Measurements from ENCODE around the gene CCDC185.
A peak's percentile ranks its signal among the peaks of the same experiment; 100 is the strongest.

Gene CCDC185

DNA sequence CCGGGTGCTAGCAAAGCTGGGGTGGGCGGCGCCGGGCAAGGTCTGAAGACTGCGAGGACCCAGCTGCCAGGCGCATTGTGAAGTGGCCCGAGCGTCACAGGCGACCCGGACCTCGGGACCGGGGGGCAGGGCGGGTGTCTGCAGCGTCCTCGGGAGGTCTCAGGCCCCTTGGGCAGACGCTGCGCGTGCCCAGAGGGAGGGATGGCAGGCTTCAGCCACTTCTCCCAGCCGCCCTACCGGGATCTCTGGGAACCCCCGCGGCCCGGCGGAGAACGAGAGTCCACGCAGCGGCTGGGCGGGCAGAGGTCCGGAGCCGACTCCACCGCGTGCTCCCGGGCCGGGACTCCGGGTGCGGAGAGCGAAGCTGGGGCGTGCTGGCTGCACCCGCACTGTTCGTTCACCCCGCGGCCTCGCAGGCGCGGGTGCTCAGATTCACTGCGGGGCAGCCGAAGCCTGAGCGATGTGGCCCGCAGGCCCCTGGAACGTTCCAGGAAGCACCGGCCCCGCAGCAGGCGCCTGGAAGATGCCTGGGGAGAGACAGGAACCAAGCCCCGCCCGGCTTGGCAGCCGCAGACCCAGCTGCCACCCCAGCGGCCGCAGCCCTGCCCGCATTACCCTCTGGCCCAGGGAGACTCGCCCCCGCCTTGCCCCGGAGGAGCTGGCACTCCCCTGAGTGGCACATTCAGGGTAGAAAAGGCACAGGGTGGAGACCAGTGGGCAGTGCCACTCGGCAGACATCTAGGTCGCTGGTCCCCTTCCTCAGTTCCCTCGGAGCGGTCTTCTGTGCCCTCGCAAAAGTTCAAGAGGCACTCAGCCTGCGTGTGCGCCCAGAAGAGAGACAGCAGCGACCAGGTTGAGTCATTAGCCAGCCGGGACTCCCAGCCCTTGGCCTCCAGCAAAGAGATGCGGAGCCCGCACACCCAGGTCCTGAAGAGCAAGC is at the start of gene CCDC185:
Gene CCDC185 (plus strand): TSS at position 141 of the 940 bp plus-strand sequence. CDS start 61 bp downstream, at position 202.
- in situ Hi-C loops (cut with MboI; ENCODE audit: low pct_unique_long_range_greater_than_20kb, low sequenced_read_pairs), result no loop called here
- DNase-seq, result no peak

DNA sequence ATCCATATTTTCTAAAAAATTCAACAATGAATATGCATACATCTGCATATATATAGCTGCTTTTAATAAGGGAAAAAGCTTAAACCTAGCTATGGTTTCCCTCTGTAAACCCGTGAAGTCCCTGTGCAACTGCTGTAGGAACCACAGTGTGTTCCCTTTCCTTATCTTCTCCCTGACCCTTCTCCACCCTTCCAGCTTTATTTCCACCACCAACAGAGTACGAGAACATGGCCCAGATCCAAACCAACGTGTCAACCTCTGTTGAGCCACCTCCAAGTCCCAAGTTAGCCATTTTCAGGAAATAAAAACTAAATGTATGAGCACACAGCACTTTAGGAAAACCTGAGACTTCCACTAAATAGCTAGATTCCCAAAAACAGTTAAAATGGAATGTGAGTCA is 49.5 kb upstream of the CCDC185 start:
- in situ Hi-C loops (cut with MboI; ENCODE audit: low pct_unique_long_range_greater_than_20kb, low sequenced_read_pairs), result no loop called here

DNA sequence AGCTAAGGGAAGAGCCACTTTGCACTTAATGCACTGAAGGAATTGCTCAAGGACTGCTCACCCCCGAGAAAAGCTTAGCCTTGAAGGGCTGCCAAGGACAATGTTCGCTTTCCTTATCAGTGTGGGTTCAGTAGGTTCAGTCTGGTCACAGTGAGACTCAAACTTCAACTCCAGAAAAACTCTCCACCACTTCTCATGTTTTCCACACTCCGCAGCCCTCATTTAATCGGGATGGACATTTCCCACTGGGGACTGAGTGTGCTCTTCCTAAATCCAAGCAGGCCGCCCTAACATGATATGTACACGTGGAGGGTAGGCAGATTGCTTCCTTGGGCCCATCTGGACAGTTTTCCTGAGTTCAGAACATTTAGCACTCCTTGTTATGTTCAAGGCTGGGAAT is 48.7 kb upstream of the CCDC185 start:
- in situ Hi-C loops (cut with MboI; ENCODE audit: low pct_unique_long_range_greater_than_20kb, low sequenced_read_pairs), result no loop called here
- no peak for DNase-seq

More for the DNA sequence above, 49.5 kb upstream of the CCDC185 start:
- DNase-seq, result no peak

DNA sequence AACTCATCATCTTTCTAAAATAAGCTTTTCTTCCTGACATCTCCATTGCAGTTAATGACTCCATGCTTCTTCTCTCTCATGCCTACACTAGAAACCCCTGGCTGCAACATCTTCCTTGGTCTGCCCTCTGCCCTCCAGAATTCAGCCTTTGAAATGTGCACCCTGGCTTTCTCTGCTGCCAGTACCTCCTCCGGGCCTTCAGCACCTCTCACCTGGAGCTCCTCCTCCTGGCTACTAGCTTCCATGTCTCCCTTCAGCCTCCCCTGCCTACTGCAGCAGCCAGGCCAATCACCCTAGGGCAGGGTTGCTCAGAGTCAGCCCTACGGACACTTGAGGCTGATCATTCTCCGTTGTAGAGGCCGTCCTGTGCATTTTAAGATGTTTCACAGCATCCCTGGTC is 47.5 kb upstream of the CCDC185 start:
- in situ Hi-C loops (cut with MboI; ENCODE audit: low pct_unique_long_range_greater_than_20kb, low sequenced_read_pairs), result no loop called here
- DNase-seq, result no peak

DNA sequence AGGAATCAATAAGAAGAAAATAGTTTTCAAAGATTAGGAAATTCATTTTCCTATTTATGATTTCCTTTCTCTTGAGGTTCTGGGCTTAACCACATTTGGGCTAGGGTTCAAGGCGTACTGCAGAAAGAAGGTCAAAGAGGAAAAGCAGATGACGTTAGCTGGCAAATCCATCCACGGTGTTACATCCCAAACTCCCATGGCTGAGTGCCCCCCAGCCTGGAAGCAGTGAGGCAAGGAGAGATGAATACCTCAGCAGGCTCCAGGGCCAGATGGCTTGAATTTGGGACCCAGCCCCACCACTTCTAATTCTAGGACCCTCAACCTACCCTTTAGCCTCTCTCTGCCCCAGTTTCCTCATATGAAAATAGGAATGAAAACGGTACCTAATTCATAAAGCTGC is 46.9 kb upstream of the CCDC185 start:
- in situ Hi-C loops (cut with MboI; ENCODE audit: low pct_unique_long_range_greater_than_20kb, low sequenced_read_pairs), result no loop called here
- no peak for DNase-seq

DNA sequence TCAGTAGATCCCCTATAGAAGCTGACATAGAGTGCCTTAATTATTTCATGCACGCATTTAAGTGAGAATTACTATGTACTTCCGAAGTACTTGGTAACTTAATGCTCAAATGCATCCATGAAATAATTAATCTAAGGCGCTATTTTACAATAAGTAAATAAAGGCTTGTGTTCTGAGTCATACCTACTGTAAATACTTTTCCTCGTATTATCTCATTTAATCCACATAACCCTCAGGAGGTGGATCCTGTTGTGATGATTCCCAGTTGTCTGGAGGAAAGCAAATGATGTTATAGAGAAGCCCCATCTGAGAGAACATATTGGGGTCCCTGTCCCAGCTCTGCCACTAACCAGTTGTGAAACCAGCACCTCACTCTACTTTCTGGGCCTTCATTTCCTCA is 45.6 kb upstream of the CCDC185 start:
- DNase-seq, result no peak
- in situ Hi-C loops (cut with MboI; ENCODE audit: low pct_unique_long_range_greater_than_20kb, low sequenced_read_pairs), result no loop called here

DNA sequence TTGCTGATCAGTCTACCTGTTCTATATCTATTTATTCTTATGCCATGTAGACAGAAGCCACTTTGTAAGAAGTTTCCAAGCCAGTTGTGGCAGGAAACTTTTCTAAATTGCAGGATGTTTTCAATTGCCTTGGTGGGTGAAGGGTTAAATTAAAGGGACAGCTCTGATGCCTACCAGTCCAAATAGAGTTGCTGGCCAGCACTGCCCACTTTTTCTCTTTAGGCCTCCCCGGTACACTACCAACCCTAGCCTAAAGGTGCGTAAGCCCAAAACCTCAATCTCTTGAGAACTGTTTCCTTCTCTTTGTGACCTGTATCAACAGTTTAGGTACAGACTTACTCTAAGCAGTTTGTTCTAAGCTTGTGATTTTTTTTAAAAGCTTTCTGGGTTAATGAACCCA is 44.8 kb upstream of the CCDC185 start:
- in situ Hi-C loops (cut with MboI; ENCODE audit: low pct_unique_long_range_greater_than_20kb, low sequenced_read_pairs), result no loop called here
- DNase-seq, result no peak

DNA sequence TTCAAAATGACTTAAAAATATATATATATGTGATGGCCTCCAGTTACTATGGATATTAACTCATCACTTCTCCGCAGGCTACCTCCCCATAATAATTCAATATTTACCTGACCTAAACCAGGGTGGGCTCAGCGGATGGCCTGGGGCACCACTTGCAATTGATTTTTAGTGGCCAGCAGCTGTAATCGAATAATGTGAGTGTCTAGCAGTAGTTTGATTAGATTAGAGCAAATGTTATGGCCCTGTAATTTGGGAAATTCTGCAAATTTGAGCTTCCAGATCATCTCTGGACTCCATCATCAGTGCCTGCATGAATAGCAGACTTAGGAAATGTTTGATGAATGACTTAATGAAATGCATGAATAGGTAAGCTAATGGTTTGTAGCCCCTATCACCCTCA is 44.0 kb upstream of the CCDC185 start:
- DNase-seq, result no peak
- in situ Hi-C loops (cut with MboI; ENCODE audit: low pct_unique_long_range_greater_than_20kb, low sequenced_read_pairs), result no loop called here

DNA sequence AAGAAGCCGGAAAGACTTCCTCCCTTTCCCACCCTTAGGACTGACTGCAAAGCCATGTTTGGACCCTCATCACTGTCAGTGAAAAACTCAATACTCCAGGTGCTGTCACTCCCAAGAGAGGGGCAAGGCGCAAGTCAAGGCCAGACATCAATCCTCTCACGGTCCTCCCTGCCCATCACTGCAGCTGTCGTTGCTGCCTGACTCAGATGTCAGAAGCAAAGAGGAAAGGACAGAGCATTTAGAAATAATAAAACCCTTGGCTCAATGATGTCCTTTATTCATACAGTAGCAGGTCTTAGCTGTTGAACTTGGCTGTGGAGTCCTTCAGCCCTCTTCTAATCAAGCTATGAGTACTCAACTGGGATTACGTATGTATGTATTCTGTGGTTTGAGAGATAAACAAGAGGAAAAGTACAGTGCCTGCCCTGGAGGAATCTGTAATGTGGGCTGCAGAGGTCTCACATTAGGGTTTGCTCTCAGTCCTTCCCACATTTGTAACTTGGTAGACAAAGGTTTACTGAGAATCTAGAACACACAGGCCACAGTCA is 42.8 kb upstream of the CCDC185 start:
- in situ Hi-C loops (cut with MboI; ENCODE audit: low pct_unique_long_range_greater_than_20kb, low sequenced_read_pairs), result no loop called here
- DNase-seq, result no peak

DNA sequence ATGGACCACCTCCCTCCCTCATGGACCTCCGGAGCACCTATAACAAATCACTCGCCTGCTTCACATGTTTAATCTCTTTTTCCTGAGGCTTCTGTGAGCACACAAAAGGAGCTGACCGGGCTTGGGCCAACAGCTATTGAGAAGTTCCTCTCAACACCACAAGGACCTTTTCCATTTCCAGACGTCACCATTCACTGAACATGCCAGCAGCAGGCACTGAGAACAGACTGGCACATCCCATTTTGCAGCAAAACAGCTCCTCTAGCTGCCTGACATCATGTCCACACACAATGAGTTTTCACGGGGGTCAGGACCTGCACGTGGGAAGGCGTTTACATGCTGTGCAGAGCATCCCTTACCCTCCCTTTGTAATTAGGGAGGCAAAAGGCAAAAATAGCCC is 40.3 kb upstream of the CCDC185 start:
- no peak for DNase-seq
- in situ Hi-C loops (cut with MboI; ENCODE audit: low pct_unique_long_range_greater_than_20kb, low sequenced_read_pairs), result no loop called here

DNA sequence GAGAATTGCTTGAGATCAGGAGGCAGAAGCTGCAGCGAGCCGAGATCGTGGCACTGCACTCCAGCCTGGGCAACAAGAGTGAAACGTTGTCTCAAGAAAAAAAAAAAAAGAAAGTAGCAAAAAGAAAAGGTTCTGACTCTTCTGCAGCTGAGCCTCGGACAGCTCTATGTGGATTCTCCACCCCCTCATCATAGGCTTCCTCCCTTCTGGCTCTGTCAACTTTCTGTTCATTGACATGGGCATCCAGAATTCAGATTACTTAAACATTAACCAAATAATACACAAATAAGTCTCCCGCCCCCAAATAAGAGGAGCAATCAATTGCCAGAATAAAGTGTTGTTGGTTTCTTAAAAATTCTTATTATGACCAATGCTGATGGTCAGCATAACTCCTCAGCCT is 39.3 kb upstream of the CCDC185 start:
- in situ Hi-C loops (cut with MboI; ENCODE audit: low pct_unique_long_range_greater_than_20kb, low sequenced_read_pairs), result no loop called here
- no peak for DNase-seq

DNA sequence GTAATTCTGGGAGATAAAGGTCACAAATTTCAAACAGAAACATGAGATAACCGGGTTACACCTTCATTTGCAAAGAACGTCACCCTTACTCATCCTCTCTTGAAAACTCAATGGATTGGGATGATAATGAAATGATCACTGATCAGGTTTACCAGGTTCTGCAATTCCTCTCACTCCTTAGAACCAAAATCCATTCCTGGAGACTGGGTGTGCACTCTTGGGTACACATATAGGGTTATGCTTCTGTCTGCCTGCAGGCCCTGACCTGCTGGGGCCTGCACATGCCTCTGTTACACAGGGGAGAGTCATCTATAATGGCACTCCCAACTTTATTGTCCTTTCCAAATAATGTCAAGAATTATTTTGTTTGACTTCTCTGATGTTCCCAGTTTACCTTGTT is 37.5 kb upstream of the CCDC185 start:
- no peak for DNase-seq
- in situ Hi-C loops (cut with MboI; ENCODE audit: low pct_unique_long_range_greater_than_20kb, low sequenced_read_pairs), result no loop called here

DNA sequence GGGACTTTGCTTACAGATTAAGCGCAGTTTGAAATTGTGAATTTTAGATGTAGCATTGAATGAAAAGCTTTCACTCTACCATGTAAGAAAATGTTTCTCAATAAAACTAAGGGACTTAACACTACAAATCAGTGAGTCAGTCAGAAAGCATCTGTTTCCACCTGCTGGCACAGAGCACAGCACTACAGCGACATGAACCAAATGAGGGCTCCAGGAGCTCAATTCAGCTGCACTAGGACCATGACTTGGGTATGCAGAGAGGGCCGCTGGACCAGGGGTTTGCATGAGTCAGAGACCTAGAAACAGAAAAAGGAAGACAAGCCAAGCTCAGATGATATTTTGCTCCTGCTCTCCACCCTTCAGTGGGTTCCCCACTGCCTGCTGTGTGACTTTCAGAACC is 34.4 kb upstream of the CCDC185 start:
- in situ Hi-C loops (cut with MboI; ENCODE audit: low pct_unique_long_range_greater_than_20kb, low sequenced_read_pairs), result no loop called here
- DNase-seq, result no peak

DNA sequence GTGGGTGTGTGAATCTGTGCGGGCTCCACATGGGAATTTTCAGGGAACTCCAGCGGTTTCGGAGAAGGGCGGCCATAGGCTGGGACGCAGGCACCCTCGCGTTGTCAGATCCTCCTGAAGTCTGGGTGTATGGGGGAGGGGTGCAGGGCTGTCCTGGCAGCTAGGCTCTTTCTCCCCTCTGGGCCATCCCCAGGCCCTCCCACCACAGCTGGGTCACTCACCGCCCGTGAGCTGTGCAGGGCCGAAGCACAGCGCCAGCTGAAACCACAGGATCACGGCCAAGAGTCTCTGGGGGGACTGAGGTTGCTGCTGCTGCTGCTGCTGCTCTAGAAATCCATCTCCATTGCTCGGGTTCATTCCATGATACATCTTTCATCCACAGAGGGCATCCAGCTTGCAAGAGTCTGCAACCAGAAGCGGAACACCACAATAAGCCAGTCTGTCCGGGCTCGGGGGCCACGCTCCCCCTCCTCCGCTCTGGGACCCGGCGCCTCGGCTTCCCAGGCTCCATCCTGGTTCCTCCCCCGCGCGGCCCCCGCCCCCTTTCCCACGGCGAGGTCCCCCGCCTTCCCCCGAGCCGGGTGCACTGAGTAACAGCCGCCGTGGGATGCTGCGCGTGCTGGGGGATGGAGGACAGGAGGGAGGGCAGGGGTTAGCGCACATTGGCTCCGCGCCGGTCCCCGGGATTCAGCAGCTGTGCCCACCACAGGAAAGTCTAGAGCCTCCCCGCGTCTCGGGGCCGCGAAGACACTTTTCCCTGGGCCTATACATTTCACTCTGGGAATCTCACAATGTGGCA is 30.0 kb upstream of the CCDC185 start:
- in situ Hi-C loops (cut with MboI; ENCODE audit: low pct_unique_long_range_greater_than_20kb, low sequenced_read_pairs), result no loop called here
- no peak for DNase-seq

DNA sequence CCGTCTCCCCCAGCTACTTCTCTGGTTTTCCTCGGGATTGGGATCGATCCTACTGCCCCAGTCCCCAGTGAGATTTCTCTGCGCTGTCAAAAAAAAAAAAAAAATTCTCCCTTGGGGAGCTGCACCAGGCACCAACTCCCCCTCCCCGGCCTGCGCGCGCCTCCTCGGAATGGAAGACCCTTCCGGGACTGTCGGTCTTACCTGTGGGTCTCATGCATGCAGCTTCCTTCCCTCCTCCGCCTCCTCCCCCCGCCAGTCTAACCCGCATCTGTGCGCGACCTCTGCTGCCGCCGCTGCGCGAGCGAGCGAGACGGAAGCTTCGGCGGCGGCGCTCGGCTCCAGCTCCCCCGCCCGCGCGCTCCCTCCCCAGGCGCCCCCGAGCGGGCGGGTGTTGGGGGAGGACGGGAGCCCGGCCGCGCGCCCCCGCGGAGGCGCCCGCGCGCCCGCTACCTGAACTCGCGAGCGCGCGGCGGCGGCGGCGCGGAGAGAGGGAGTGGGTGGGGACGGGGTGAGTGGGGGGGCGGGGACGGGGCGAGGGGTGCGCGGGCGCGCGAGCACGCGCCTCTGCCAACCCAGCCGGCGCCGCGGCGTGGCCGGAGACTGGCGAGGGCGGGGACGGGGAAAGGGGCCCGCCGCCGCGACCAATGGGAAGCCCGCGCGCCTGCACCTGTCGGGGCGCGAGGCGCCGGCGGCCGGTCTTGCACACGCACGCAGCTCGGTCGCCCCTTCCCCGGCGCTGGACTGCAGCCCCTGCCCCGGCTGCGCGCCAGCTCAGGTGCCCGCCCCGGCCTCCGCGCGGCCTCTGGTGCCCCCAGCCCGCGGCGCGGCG is 29.1 kb upstream of the CCDC185 start, which contains the start of gene SUSD4:
Gene SUSD4 (minus strand): TSS at position 321 of the 829 bp plus-strand sequence. CDS start 751 bp downstream, outside the sequence.
- peak; percentile 49 for DNase-seq
- in situ Hi-C loops (cut with MboI; ENCODE audit: low pct_unique_long_range_greater_than_20kb, low sequenced_read_pairs), result no loop called here

DNA sequence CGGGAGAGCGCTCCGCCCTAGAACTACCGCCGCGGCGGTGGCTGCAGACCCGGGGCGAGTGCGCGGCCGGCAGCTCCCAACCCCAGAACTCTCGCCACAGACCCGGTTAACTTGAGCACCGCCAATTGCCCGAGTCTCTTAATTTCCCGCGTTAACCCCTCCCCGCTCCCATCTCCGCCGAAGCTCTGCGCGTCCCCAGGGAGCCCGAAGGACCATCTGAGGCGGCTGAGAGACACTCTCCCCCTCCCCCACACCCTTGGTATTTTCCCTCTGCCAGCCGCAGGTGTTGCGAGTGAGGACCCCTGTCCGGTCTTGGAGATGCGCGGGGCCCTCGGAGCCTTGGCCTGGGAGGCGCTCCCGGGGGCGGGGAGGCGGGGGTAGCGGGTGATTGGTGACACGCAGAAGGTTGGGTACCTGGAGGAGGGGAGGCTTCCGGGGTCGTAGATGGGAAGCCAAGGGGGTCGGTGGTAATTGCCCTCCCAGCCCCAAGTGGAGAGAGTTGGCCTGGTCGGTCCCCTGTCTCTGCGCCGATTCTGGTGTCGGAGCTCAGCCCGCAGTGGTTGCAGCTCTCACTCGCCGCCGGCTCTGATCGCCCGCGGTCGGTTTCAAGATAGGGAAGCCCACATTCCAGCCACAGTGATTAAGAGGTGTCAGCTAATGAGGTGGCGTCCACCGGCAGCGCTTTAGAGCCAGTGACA is 28.4 kb upstream of the CCDC185 start:
- no peak for DNase-seq
- in situ Hi-C loops (cut with MboI; ENCODE audit: low pct_unique_long_range_greater_than_20kb, low sequenced_read_pairs), result no loop called here

DNA sequence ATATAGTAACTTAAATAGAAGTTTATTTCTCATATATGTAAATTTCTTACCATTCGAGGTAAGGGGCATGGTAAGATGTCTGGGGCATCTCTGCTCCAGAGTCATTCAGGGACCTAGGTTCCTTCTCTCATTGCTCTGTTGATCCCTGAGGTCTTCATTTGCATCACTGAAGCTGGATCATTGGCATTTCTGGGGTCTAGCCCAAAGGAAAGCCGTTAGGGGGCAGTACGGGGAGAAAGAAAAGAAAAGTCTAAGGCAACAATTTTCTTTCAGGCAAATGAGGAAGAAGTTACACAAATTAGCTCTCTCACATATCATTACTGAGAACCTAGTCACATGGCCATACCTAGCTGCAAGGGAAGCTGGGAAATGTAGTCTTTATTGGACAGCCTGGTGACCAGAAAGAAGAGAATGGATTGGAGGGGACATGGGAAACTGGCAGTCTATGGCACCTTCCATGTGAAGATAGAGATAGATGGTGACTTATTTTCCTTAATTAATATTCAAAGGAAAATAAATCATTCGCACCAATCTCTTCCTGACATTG is 19.1 kb upstream of the CCDC185 start:
- in situ Hi-C loops (cut with MboI; ENCODE audit: low pct_unique_long_range_greater_than_20kb, low sequenced_read_pairs), result no loop called here
- DNase-seq, result no peak

DNA sequence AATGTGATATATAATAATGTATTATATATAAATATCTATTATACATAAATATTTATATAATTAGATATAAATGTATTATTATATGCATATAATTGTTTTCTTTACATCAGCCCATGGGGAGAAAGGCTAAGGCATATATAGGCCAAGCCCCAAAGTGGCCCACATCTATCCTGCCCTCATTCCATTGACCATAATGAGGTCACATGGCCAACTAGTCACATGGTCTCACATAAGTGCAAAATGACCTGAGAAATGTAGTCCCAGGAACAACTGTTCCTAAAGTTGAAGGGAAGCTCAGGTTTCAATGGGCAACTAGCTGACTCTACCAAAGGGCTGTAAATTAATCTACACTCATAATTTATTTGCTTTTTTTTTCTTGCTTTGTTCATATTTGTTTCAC is 14.5 kb upstream of the CCDC185 start:
- DNase-seq, result no peak
- in situ Hi-C loops (cut with MboI; ENCODE audit: low pct_unique_long_range_greater_than_20kb, low sequenced_read_pairs), result no loop called here

Measured in KBM-7 (cell line).